DND-41 (cell line): ENCODE data around the gene SYDE2.
"Not testable (repeated sequence)": the region's sequence is repeated elsewhere in the genome, so short reads cannot be mapped to it uniquely, and the experiment has no call there.

Experiments
- EZH2 ChIP-seq: IDR thresholded peaks from 3 replicates; pipeline ENCODE4 v1.6.1; 2012; ENCODE audit warnings: borderline replicate concordance, low read depth, mild to moderate bottlenecking, moderate library complexity, low read length, inconsistent platforms; ENCODE audit not compliant: severe bottlenecking
- TF ChIP-seq, protein P1 (sequence below): IDR thresholded peaks from 2 replicates; pipeline ENCODE4 v1.5.1; 2012; ENCODE audit warnings: borderline replicate concordance, low read length, moderate library complexity, mild to moderate bottlenecking; ENCODE audit not compliant: poor library complexity, severe bottlenecking; ENCODE audit errors: extremely low read depth

DNA sequence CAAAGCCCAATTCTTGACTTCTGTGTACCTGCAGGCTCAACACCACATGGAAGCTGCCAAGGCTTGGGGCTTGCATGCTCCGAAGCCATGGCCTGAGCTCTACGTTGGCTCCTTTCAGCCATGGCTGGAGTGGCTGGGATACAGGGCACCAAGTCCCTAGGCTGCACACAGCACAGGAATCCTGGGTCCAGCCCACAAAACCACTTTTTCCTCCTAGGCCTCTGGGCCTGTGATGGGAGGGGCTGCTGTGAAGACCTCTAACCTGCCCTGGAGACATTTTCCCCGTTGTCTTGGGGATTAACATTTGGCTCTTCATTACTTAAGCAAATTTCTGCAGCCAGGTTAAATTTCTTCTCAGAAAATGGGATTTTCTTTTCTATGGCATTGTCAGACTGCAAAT, 48.2 kb upstream of the SYDE2 start:
- TF ChIP-seq, protein P1, sequence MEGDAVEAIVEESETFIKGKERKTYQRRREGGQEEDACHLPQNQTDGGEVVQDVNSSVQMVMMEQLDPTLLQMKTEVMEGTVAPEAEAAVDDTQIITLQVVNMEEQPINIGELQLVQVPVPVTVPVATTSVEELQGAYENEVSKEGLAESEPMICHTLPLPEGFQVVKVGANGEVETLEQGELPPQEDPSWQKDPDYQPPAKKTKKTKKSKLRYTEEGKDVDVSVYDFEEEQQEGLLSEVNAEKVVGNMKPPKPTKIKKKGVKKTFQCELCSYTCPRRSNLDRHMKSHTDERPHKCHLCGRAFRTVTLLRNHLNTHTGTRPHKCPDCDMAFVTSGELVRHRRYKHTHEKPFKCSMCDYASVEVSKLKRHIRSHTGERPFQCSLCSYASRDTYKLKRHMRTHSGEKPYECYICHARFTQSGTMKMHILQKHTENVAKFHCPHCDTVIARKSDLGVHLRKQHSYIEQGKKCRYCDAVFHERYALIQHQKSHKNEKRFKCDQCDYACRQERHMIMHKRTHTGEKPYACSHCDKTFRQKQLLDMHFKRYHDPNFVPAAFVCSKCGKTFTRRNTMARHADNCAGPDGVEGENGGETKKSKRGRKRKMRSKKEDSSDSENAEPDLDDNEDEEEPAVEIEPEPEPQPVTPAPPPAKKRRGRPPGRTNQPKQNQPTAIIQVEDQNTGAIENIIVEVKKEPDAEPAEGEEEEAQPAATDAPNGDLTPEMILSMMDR = not testable (repeated sequence)
- not testable (repeated sequence) for TF ChIP-seq EZH2
